NCI-H1417 treated with DMSO at 0.1 percent for 48 hours (cell line): ENCODE measurements around the gene FGD5.

ENCODE experiments used
- DNase-seq: peaks from one replicate; lab custom pipeline; 2025; lab: John Stamatoyannopoulos, UW

FGD5 gene

GRCh38 chr3:14818804-14819500 is at the start of gene FGD5:
Gene FGD5 (plus strand): TSS chr3:14818962. CDS start chr3:14819072, 110 bp downstream.
- no peak for DNase-seq

DNA sequence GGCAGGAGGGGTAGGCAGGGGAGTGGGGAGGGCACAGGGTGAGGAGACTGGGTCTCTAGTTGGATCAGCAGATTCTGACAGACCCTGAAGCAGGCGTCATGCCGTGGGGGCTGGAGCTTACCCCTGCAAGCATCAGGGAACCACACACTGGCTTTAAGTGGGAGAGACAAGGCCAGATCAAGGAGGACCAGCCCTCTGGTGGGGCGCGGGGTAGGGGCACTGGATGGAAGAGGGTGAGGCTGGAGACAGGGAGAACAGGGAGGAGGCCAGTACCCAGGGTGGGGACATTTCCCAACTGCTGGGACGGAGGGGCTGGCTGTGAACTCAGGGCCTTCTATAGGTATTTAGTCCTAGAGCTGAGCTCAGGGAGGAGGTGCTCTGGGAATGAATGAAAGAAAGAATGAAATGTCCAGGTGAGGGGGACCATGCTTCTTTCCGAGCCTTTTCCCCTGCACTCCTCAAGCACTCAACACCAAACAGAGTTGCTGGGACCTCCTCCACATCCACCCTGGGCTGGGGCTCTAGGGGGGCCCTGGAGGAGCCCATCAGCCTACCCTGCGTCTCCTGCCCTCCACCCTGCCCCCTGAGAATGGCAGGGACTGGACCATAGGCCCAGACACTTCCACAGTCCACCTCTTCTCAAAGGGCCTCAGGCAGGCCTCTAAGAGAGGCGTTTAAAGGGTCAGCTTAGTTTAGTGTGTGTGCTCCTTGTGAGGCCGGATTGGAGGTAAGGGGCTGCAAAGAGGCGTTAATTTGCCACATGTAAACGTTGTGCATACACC is 49.0 kb upstream of the FGD5 start:
- DNase-seq: no peak

- no peak for DNase-seq
Observed at GRCh38 chr3:14770591-14770990, 48.2 kb upstream of the FGD5 start.

DNA sequence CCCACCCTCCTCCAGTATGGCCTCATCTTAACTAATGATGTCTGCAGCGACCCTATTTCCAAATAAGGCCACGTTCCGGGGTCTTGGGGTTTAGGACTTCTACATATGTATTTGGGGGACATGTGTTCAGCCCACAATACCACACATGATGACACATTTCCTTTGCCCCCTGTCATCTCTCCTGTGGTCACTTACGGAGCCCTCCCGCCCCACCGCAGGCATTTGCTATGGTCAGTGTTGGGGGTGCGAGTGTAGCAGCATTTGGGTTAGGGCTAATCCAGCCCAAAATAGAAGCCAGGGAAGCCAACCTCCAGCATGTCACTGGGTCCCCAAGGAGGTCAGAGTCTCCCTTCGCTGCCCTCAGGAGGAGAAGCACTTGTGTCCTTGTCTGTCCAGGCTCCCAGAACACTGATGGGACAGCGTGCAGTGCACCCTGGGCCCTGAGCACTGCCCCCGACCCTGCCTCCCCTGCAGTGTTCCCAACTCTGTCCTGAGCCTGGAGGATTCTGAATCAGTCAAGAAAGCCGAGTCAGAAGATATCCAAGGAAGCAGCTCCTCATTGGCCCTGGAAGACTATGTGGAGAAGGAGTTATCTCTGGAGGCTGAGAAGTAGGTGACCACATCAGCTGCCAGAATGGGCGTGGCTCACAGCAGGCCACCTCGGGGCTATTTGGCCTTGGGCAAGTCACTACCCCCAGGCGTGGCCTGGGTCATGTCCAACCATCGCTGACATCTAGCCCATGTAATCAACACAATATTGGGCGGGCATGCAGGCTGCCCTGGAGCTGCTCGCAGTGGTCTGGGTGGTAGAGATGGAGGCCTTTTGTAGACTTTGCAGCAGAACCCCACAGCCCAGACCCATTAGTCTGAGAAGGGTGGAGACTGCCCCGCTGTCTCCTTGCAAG is 46.9 kb upstream of the FGD5 start:
- no peak for DNase-seq

DNA sequence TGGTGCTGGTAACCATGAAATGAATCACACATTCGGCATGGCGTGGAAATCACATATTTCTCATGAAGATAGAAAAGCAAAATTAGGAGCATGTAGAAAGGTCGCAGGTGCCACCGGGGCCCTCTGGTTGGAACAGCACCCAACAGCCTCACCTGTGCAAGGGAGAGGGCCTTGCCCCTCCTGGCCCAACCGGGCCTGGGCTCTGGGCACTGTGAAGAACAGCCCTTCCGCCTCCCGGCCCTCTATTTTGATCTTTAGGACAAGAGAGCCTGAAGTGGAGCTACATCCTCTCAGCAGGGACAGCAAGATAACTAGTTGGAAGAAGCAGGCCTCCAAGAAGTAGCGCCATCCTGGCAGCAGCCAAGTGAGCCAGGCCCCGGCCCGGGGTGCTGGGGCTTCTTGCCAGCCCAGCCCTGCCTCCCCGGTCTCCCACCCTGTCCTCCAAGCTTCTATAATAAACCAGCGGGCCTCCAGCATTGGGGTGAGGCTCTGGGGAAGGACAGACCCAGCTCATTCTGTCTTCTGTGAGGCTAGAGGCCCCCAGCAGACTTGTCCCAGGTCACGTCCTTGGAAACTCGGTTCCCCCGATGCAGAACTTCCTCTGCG is 46.1 kb upstream of the FGD5 start:
- no peak for DNase-seq

- DNase-seq: no peak
Observed at GRCh38 chr3:14773281-14773680, 45.5 kb upstream of the FGD5 start.

- no peak for DNase-seq
Observed at GRCh38 chr3:14773691-14774128, 45.1 kb upstream of the FGD5 start.

- no peak for DNase-seq
Observed at GRCh38 chr3:14774431-14774830, 44.3 kb upstream of the FGD5 start.

- DNase-seq: no peak
Observed at GRCh38 chr3:14775011-14775410, 43.8 kb upstream of the FGD5 start.

- DNase-seq: no peak
Observed at GRCh38 chr3:14775563-14775962, 43.2 kb upstream of the FGD5 start.

- no peak for DNase-seq
Observed at GRCh38 chr3:14779069-14779685, 39.6 kb upstream of the FGD5 start.

GRCh38 chr3:14780927-14781507 is 37.7 kb upstream of the FGD5 start:
- no peak for DNase-seq

DNA sequence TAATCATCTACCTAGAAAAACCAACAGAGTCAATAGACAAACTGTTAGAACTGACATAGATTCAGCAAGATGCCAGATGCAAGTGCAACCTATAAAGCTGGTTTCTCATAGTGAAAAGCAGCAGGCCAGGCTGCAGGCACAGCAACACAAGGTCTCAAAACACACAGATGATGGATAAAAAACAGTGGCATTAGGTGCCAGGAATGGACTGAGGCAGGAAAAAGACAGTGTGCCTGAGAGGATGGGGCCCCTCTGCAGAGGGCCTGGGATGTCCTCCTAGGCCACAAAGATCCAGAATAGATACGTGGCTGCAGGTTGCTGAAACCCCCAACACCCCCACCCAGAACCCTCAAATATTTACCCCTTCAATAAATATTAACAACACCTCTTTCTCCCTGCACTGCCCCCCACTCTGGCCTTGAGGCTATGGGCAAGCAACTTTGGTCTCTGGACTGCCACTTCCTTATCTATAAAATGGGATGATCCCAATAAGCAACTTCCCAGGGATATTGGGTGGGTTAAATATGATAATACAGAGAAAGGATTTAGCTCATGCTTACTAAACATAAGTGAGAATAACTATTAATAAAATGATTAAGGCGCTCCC is 35.2 kb upstream of the FGD5 start:
- no peak for DNase-seq

DNA sequence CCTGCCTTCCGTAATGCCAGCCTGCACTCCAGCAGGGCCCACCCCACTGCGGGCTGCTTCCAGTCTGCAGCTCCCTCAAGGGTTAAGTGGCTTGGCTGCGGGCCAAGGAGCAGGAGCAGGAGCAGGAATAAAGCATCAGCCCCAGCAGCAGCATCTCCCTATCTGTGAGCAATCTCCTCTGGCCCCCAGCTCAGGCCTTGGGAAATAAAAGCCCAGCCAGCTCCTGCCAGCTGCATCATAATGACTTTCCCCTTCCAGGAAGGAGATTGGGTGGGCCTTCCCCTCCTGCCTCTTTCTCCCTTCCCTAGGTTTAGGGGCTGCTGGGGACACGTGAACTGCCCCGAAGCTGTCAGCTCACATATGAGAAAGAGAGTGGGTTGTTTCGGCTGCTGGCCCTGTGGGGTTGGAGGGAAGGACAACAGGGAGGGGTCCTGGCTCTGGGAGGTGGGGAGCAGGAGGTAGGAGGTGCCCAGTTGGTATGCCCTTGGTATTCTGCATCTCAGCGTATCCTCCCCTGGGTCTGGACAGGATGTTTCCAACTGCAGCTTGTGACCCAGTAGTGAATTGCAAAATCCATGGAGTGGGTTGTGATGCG is 34.6 kb upstream of the FGD5 start:
- no peak for DNase-seq

DNA sequence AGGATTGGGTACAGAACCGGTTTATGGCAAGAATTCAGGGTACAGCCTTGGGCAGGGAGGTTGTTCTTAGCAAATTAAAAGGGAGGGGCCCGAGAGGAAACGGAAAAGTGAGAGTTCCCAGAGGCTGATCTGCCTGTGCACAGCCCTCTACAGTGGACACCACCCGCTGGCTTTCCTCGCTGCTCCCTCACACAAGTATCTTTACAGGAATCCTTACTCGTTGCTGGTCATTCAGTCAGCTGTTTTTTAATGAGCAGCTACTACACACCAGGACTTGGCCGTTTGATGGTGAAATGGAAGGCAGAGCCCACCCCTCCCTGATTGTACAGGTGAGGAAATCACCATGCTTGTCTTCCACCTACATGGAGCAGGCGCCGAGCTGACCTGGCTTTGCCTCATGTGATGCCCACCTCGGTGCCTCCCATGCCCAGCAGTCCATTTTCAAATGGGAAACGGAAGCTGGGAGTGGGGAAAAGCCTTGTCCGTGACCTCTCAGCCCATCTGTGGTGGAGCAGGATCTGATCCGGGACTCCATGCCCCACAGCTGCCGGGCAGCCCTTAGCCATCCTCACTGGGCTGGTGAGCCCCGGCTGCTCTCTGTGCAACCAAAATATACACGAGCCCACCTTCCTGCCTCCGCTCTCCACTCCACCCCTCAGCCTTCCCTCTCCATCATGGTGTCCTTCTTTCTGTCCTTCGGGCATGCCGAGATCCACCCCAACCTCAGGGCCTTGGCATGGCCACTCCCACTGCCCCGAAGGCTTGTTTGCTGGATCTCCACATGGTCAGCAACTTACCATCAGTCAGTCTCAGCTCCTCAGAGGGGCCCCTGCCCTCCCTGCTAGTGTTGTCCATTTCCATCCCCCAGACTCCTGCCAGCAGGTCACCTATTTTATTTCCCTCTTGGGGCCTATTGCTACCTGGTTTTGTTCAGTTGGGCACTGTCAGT is 33.3 kb upstream of the FGD5 start:
- no peak for DNase-seq

- DNase-seq: no peak
Observed at GRCh38 chr3:14786369-14786768, 32.4 kb upstream of the FGD5 start.

DNA sequence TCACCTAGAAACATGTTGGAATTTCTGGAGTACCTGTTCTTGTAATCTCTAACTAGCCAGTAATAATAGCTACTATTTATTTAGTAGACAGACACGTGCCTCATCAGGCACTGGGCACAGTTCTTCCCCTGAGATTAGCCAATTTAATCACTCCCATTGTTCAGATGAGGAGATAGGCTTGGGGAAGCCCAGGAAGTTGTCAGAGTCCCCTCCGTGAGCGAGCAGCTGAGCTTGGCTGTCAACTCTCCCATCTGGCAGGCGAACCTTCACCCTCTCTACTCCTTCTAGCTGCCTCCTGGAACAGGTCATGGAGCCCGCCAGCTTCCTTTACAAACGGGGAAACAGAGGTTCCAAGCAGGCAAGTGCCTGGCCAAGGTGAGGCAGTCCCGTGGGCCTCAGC is 31.1 kb upstream of the FGD5 start:
- DNase-seq: no peak

- no peak for DNase-seq
Observed at GRCh38 chr3:14788644-14789043, 30.1 kb upstream of the FGD5 start.

- DNase-seq: no peak
Observed at GRCh38 chr3:14789221-14789620, 29.5 kb upstream of the FGD5 start.
